Fibroblast of lung (primary cell): ENCODE measurements around the gene ECT2. TPM values are rescaled to one million over a fixed set of nuclear protein-coding genes. Genes with fewer than 3 reads are reported as not detected.

Experiments
- DNase-seq, 2 donors: peaks; one replicate each; pipeline versions ENCODE4 v3.0.0 to v3.0.0-alpha.2; 2010; ENCODE audit warnings: low read depth in 2 of 2
- H2AFZ ChIP-seq: 2 replicates; pipeline ENCODE4 v1.5.1; 2012; ENCODE audit warnings: low read length, control low read depth, inconsistent platforms
- H3K27ac ChIP-seq: 2 replicates; pipeline ENCODE4 v1.5.1; 2011; ENCODE audit warnings: low read length, control low read depth; ENCODE audit not compliant: insufficient read depth
- H3K27me3 ChIP-seq: 2 replicates; pipeline ENCODE4 v1.5.1; 2011; ENCODE audit warnings: mild to moderate bottlenecking, low read length; ENCODE audit not compliant: control insufficient read depth, insufficient read depth
- H3K36me3 ChIP-seq: 2 replicates; pipeline ENCODE4 v1.5.1; 2011; ENCODE audit warnings: low read length; ENCODE audit not compliant: control insufficient read depth, insufficient read depth
- H3K4me1 ChIP-seq: 2 replicates; pipeline ENCODE4 v1.5.1; 2011; ENCODE audit warnings: low read length; ENCODE audit not compliant: control insufficient read depth, insufficient read depth; ENCODE audit errors: extremely low read depth
- H3K4me2 ChIP-seq: 2 replicates; pipeline ENCODE4 v1.5.1; 2011; ENCODE audit warnings: low read length, control low read depth; ENCODE audit not compliant: insufficient read depth; ENCODE audit errors: extremely low read depth
- H3K4me3 ChIP-seq, 4 experiments: fragments of 200-600 bp in 1 of 4; sonication (generic) in 1 of 4; replicated peaks in 1 of 4; 2 replicates each; pipeline ENCODE4 v1.5.1; 2011 to 2016; ENCODE audit warnings: low read length in 4 of 4, low read depth in 3 of 4, mild to moderate bottlenecking in 3 of 4, control low read depth in 2 of 4, inconsistent platforms in 1 of 4, mixed read lengths in 1 of 4; ENCODE audit not compliant: insufficient read depth in 1 of 4; ENCODE audit errors: control extremely low read depth in 1 of 4
- H3K79me2 ChIP-seq: 2 replicates; pipeline ENCODE4 v1.5.1; 2012; ENCODE audit warnings: mild to moderate bottlenecking, low read length, inconsistent platforms; ENCODE audit not compliant: control insufficient read depth, insufficient read depth
- H3K9ac ChIP-seq: 2 replicates; pipeline ENCODE4 v1.5.1; 2011; ENCODE audit warnings: mild to moderate bottlenecking, low read length, control low read depth; ENCODE audit not compliant: insufficient read depth
- H3K9me3 ChIP-seq: 2 replicates; pipeline ENCODE4 v1.5.1; 2012; ENCODE audit warnings: low read depth, low read length; ENCODE audit not compliant: control insufficient read depth, insufficient read depth
- H4K20me1 ChIP-seq: 2 replicates; pipeline ENCODE4 v1.5.1; 2011; ENCODE audit warnings: low read length; ENCODE audit not compliant: control insufficient read depth, insufficient read depth; ENCODE audit errors: extremely low read depth
- CTCF ChIP-seq, 2 donors: IDR thresholded peaks in 1 of 2; conservative IDR thresholded peaks in 1 of 2; 1 replicate in 1 of 2; 2 replicates in 1 of 2; pipeline ENCODE4 v1.5.1; 2011 to 2012; ENCODE audit warnings: low read length in 2 of 2, control low read depth in 1 of 2, inconsistent platforms in 1 of 2, low read depth in 1 of 2, mild to moderate bottlenecking in 1 of 2
- EZH2 ChIP-seq: IDR thresholded peaks from 2 replicates; pipeline ENCODE4 v1.5.1; 2012; ENCODE audit warnings: low read length, control low read depth, mild to moderate bottlenecking; ENCODE audit errors: missing control alignments
- polyA plus RNA-seq, 2 donors: library from polyadenylated mRNA; depleted of rRNA in 1 of 2; stranded (reverse) in 1 of 2; unstranded in 1 of 2; fragments of >200 nt; gene quantifications; 2 replicates each; pipeline ENCODE4 v1.2.1, GENCODE V29; 2011 to 2012; ENCODE audit warnings: missing spikeins in 1 of 2
- total RNA-seq: library from RNA; depleted of rRNA; stranded (reverse); fragments of >200 nt; gene quantifications from 2 replicates; pipeline ENCODE4 v1.2.1, GENCODE V29; 2014

Gene ECT2
- total and polyA plus RNA-seq, 2 donors (not counting 1 experiment from before 2014, with no cell fraction given): 20.5 to 34.5 TPM

- DNase-seq: no peak
- Histone ChIP-seq H3K36me3 (no peaks in the 10 kb centered on the region), H3K27me3 (peaks cover 8% of the 10 kb centered on the region), H3K9ac (no peak overlapping the region), H3K79me2 (no peaks in the 10 kb centered on the region), H3K4me3 (no peak overlapping the region), H2AFZ (no peak overlapping the region), H3K4me1 (no peaks in the 10 kb centered on the region), H4K20me1 (no peaks in the 10 kb centered on the region), H3K4me2 (no peak overlapping the region), H3K9me3 (no peaks in the 10 kb centered on the region), H3K27ac (no peak overlapping the region)
- no peak for TF ChIP-seq CTCF (conservative IDR thresholded peaks at IDR 0.05 in 1 of 2, IDR thresholded peaks at IDR 0.05 in 1 of 2; ENCODE audit: low read depth in 1 of 2, low read length in 2 of 2)
Measured at GRCh38 chr3:172840463-172840862, 89.9 kb downstream of the ECT2 start.

GRCh38 chr3:172840913-172841312 is 90.4 kb downstream of the ECT2 start:
- Histone ChIP-seq H3K9me3 (no peaks in the 10 kb centered on the region), H3K36me3 (no peaks in the 10 kb centered on the region), H4K20me1 (no peaks in the 10 kb centered on the region), H3K79me2 (no peaks in the 10 kb centered on the region), H3K4me3 (no peak overlapping the region), H3K4me1 (no peaks in the 10 kb centered on the region), H2AFZ (no peak overlapping the region), H3K4me2 (no peak overlapping the region), H3K27ac (no peak overlapping the region), H3K9ac (no peak overlapping the region), H3K27me3 (peaks cover 8% of the 10 kb centered on the region)
- DNase-seq: no peak
- no peak for TF ChIP-seq EZH2
- no peak for TF ChIP-seq CTCF (conservative IDR thresholded peaks at IDR 0.05 in 1 of 2, IDR thresholded peaks at IDR 0.05 in 1 of 2; ENCODE audit: low read depth in 1 of 2, low read length in 2 of 2)

- H3K36me3 ChIP-seq: no peaks in the 10 kb centered on the region
- H3K4me3 ChIP-seq: no peak overlapping the region
- H2AFZ ChIP-seq: no peak overlapping the region
- peaks cover 3% of the 10 kb centered on the region for H3K27me3 ChIP-seq
- no peak for TF ChIP-seq CTCF (conservative IDR thresholded peaks at IDR 0.05 in 1 of 2, IDR thresholded peaks at IDR 0.05 in 1 of 2; ENCODE audit: low read depth in 1 of 2, low read length in 2 of 2)
- TF ChIP-seq EZH2: no peak
- no peak overlapping the region for H3K27ac ChIP-seq
- H3K9ac ChIP-seq: no peak overlapping the region
- no peaks in the 10 kb centered on the region for H3K4me1 ChIP-seq
- no peaks in the 10 kb centered on the region for H3K9me3 ChIP-seq
- H3K4me2 ChIP-seq: no peak overlapping the region
- no peaks in the 10 kb centered on the region for H4K20me1 ChIP-seq
- H3K79me2 ChIP-seq: no peaks in the 10 kb centered on the region
- no peak for DNase-seq
Measured at GRCh38 chr3:172844428-172844827, 93.9 kb downstream of the ECT2 start.
